Activated CD4-positive, alpha-beta T cell treated with anti-CD3 and anti-CD28 coated beads, Interleukin-2, amount 10 ng/mL, durations not matched to agents 7 days and 5 days (primary cell): Measurements from ENCODE around the gene JDP2. TPM values are rescaled to one million over a fixed set of nuclear protein-coding genes. Genes with fewer than 3 reads are reported as not detected.

ENCODE experiments used
- CTCF ChIA-PET: fragments of 350-600 bp; sonication (Branson Sonifier 250); formaldehyde crosslinking; loops from one replicate; lab custom pipeline; 2021; ENCODE audit warnings: antibody characterized with exemption; lab: Charles Lee
- POLR2A ChIA-PET: fragments of 350-600 bp; sonication (Branson Sonifier 250); formaldehyde crosslinking; loops from one replicate; lab custom pipeline; 2021; ENCODE audit warnings: antibody characterized with exemption; lab: Charles Lee
- DNase-seq: peaks from one replicate; pipeline ENCODE4 v3.0.0-alpha.2; 2020
- H3K27ac Mint-ChIP-seq: one replicate; pipeline ENCODE4 v1.8.0; 2021; ENCODE audit warnings: mild to moderate bottlenecking, moderate library complexity, mixed read lengths
- H3K27me3 Mint-ChIP-seq: one replicate; pipeline ENCODE4 v1.8.0; 2021; ENCODE audit warnings: mixed read lengths
- H3K36me3 Mint-ChIP-seq: one replicate; pipeline ENCODE4 v1.8.0; 2021; ENCODE audit warnings: low read depth, mixed read lengths
- H3K4me1 Mint-ChIP-seq: one replicate; pipeline ENCODE4 v1.8.0; 2021; ENCODE audit warnings: mixed read lengths
- H3K4me3 Mint-ChIP-seq: one replicate; pipeline ENCODE4 v1.8.0; 2021; ENCODE audit warnings: mild to moderate bottlenecking, moderate library complexity, mixed read lengths
- H3K9me3 Mint-ChIP-seq: one replicate; pipeline ENCODE4 v1.8.0; 2021; ENCODE audit warnings: mixed read lengths
- total RNA-seq, 2 experiments: library from RNA; stranded (reverse); gene quantifications; one replicate each; pipeline ENCODE4 v1.2.3, GENCODE V29; 2021

JDP2 gene
- total RNA-seq, 2 experiments from 2014 or later = 0.99 to 1.6 TPM

DNA sequence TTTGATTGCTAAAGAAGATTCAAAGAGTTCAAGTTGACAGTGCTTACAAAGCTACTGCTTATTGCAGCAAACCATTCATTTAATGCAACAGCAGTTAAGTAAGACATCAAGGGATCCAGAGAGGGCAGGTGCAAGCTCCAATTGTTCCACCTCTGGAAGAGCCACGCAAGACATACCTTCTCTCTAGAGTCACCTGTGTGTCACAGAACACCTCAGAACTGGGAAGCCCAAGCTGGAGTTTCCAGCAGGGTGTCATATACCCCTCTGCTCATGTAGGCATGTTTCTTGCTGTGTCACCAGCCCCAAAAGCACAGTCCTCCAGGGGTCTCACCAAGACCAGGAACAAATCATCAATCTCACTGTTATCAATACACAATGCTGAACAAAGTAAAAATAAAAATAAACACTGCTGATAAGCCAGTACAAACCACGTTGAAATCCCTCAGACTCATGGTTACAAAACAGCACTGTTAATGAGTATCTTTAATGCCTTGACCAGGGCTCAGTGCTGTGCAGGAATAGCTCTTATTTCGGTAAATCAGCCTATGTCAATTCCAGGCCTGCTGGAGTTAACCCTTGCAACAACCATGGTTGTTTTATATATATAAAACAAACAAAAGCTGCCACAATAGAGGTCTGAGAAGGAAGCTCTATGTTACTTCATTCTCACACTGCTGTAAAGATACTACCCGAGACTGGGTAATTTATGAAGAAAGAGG lies 57.0 kb downstream of the JDP2 start:
- no peak overlapping the region for H3K27ac Mint-ChIP-seq
- H3K36me3 Mint-ChIP-seq = peaks cover 2% of the 10 kb centered on the region
- peaks cover 30% of the 10 kb centered on the region for H3K4me1 Mint-ChIP-seq
- CTCF ChIA-PET = interaction anchor here (0.7 to 1.1 kb wide), 4 partner anchors 18 to 188 kb away, joined by 3 to 6 read pairs (median 3); no protein-coding TSS in a partner anchor
- H3K9me3 Mint-ChIP-seq = no peaks in the 10 kb centered on the region
- H3K27me3 Mint-ChIP-seq = peaks cover 5% of the 10 kb centered on the region
- POLR2A ChIA-PET = no interaction called here
- H3K4me3 Mint-ChIP-seq = no peak overlapping the region
- DNase-seq = no peak

- Mint-ChIP-seq H3K27me3 (no peaks in the 10 kb centered on the region), H3K27ac (no peak overlapping the region), H3K4me3 (no peak overlapping the region), H3K9me3 (peaks cover 2% of the 10 kb centered on the region), H3K4me1 (peaks cover 35% of the 10 kb centered on the region), H3K36me3 (peaks cover 2% of the 10 kb centered on the region)
- ChIA-PET POLR2A (no interaction called here), CTCF (interaction anchor here (0.7 kb wide), 1 partner anchor 88 kb away, joined by 6 read pairs; no protein-coding TSS in a partner anchor)
- DNase-seq = no peak
Measured at GRCh38 chr14:75486318-75486717, 58.5 kb downstream of the JDP2 start.

DNA sequence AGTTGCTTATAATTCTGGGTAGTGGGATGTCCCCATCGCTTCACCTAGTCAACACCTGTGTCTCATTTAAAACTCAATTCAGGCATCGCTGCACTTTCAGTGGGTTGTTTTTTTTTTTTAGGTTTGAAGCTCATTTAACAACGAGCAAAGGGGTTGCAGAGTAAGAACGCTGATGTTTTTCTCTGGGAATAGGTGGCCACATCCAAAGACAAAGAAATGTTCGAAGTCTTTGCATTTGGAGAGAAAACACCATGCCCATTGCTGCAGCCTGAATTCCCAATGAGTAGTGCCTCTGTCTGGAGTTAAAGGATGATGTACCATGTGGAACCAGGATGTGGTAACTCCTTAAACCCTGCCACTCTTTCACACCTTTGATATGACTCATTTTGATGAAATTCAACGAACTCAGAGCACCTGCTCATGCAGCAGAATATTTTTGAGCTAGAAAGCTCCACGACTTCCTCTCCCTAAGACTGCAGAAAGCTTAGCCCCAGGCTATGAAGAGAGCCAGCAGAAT lies 59.4 kb downstream of the JDP2 start:
- no peak overlapping the region for H3K4me3 Mint-ChIP-seq
- peak; percentile 31 for DNase-seq
- POLR2A ChIA-PET = no interaction called here

DNA sequence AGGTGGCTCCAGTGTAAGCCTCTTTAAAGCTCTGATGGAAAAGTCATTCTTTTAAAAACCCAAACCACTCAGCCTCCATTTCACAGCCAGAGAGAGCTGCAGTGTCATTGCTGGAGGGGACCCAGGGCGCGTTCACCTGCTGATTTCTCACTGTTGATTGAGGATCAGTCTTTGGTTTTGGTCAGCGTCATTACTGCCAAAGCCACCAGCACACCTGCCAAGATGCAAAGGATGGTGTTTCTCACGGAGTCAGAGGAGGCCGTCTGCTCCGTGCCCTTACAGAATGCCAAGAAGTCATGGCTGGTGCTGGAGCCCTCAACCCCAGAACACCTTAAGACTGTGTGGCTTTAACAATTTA lies 61.6 kb downstream of the JDP2 start:
- no peak overlapping the region for H3K27ac Mint-ChIP-seq
- H3K36me3 Mint-ChIP-seq = peaks cover 2% of the 10 kb centered on the region
- ChIA-PET POLR2A (interaction anchor here (0.6 kb wide), 1 partner anchor 161 kb away, joined by 3 read pairs; no protein-coding TSS in a partner anchor), CTCF (interaction anchor here (0.6 to 2.7 kb wide), 36 partner anchors 8 to 723 kb away, joined by 3 to 12 read pairs (median 5); partner anchors contain the start of genes BATF and JDP2)
- H3K4me3 Mint-ChIP-seq = no peak overlapping the region
- DNase-seq = no peak
- H3K27me3 Mint-ChIP-seq = no peaks in the 10 kb centered on the region
- peaks cover 46% of the 10 kb centered on the region for H3K4me1 Mint-ChIP-seq
- H3K9me3 Mint-ChIP-seq = peaks cover 2% of the 10 kb centered on the region

More for the DNA sequence above, 59.4 kb downstream of the JDP2 start:
- CTCF ChIA-PET = interaction anchor here (0.6 to 2.7 kb wide), 8 partner anchors 10 to 192 kb away, joined by 3 to 12 read pairs (median 6); no protein-coding TSS in a partner anchor
- Mint-ChIP-seq H3K27ac (peak overlapping the region; percentile 34), H3K27me3 (no peaks in the 10 kb centered on the region), H3K9me3 (peaks cover 2% of the 10 kb centered on the region), H3K4me1 (peaks cover 35% of the 10 kb centered on the region), H3K36me3 (peaks cover 2% of the 10 kb centered on the region)

DNA sequence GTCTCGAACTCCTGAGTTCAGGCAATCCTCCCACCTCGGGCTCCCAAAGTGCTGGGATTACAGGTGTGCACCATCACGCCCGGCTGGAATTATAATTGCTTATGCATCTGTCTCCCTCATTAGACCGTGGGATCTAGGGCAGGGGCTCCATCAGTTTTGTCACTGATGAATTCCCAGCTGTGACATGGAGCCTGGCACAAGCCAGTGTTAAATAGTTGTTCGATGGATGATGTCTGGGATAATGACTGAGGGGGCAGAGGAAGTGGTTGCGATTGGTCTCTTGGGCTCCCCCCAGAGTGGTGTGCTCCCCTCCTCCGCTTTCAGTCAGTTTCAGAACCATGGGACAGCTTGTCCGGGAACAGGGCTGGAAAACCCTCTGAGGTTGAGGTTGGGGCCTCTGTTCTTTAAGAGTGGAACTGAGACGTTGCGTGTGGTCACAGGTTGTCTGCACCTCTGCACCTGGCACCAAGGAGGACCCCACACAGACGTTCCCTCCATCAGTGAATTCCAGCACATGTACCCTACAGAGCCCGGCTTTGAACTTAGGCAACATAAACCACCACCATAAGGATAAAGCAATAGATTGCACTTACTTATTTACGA lies 63.7 kb downstream of the JDP2 start:
- Mint-ChIP-seq H3K9me3 (peaks cover 6% of the 10 kb centered on the region), H3K27ac (peak overlapping the region; percentile 33), H3K36me3 (no peaks in the 10 kb centered on the region), H3K27me3 (no peaks in the 10 kb centered on the region), H3K4me1 (peaks cover 57% of the 10 kb centered on the region), H3K4me3 (no peak overlapping the region)
- no peak for DNase-seq
- ChIA-PET POLR2A (no interaction called here), CTCF (interaction anchor here (0.9 to 2.1 kb wide), 4 partner anchors 10 to 141 kb away, joined by 3 to 5 read pairs (median 3); no protein-coding TSS in a partner anchor)

DNA sequence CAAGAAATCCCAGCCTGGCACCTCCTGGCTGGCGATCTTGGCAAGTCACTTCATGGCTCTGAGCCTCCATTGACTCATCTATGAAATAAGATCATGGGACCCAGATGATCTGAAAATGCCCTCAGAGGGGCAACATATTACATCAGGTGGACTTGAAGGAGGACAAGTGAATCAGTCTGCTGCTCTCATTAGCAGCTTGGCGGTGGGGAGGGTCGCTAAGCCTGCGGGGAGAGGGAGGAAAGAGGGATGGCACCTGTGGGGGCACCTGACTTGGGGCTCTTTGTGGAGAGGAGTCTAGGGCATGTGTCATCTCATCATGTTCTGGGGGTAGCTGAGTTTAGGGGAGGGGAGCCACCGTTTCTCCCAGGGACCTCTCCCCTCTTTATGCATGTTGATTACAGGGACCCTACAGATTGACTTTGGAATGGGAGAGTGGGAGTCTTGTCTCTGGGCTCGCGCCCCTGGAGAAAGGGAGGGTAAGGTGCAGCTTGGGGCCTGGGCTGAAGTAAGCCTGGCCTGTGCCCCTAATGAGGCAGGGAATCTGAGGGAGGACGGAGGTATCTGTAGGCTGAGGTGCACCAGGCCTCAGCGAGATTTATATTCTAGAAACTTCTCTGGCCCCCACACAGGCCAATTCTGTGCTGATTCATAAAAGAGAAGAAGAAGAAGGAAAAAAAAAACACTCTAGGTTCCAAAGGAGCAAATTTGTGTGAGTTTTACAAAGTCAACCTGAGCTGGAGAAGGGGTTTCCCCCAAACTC lies 65.2 kb downstream of the JDP2 start:
- no peak for DNase-seq
- Mint-ChIP-seq H3K4me3 (no peak overlapping the region), H3K27me3 (no peaks in the 10 kb centered on the region), H3K4me1 (peaks cover 60% of the 10 kb centered on the region), H3K36me3 (no peaks in the 10 kb centered on the region), H3K9me3 (peaks cover 6% of the 10 kb centered on the region), H3K27ac (no peak overlapping the region)
- CTCF ChIA-PET = interaction anchor here (0.6 to 1.2 kb wide), 3 partner anchors 50 to 388 kb away, joined by 3 to 6 read pairs (median 3); no protein-coding TSS in a partner anchor
- POLR2A ChIA-PET = no interaction called here

DNA sequence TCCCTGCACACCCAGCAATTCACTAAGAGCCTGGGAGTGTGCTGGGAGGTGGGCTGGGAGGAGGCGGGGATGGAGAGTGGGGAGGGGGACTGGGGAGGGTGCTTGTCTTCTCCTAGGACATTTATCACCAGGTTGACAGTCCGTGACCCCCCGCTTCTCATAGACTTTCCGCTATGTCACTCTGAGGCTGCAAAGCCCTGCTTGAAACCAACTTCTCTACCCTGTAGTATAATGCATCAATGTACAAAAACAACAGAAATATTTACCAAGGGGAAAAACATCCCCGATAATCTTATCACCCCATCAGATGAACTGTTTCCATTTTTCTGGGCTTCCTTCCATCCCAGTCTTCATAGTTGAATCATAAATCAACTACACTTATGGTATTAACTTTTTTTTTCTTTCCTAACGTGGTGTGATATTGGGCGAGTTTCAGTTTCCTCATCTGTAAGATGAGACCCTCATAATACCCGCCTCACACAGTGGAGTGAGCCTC lies 65.8 kb downstream of the JDP2 start:
- Mint-ChIP-seq H3K4me1 (peaks cover 54% of the 10 kb centered on the region), H3K4me3 (no peak overlapping the region), H3K27me3 (no peaks in the 10 kb centered on the region), H3K27ac (no peak overlapping the region), H3K9me3 (peaks cover 6% of the 10 kb centered on the region), H3K36me3 (no peaks in the 10 kb centered on the region)
- DNase-seq = no peak
- ChIA-PET CTCF (interaction anchor here (0.6 to 1.0 kb wide), 2 partner anchors 188 to 388 kb away, joined by 3 to 6 read pairs; no protein-coding TSS in a partner anchor), POLR2A (no interaction called here)

DNA sequence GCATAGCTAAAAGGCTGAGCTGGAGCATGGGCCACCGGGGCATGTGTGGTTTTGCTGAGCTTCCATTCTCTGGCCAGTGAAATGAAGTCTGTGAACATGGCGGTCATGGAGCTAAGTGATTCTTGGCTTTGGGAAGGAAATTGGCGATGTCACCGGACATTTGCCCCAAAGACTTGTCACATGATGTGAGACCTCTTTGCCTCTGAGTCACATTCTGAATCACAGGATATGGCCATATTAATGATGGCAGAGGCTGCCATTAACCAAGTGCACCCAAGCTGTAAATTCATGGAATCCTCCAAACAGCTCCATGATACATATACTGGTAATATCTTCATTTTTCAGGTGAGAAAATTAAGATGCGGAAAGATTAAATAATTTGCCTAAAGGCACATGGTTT lies 67.1 kb downstream of the JDP2 start:
- Mint-ChIP-seq H3K27ac (no peak overlapping the region), H3K4me3 (no peak overlapping the region), H3K4me1 (peaks cover 49% of the 10 kb centered on the region), H3K36me3 (no peaks in the 10 kb centered on the region), H3K27me3 (no peaks in the 10 kb centered on the region), H3K9me3 (peaks cover 6% of the 10 kb centered on the region)
- POLR2A ChIA-PET = no interaction called here
- CTCF ChIA-PET = interaction anchor here (0.6 to 2.2 kb wide), 8 partner anchors 14 to 183 kb away, joined by 3 to 12 read pairs (median 3); no protein-coding TSS in a partner anchor
- no peak for DNase-seq

DNA sequence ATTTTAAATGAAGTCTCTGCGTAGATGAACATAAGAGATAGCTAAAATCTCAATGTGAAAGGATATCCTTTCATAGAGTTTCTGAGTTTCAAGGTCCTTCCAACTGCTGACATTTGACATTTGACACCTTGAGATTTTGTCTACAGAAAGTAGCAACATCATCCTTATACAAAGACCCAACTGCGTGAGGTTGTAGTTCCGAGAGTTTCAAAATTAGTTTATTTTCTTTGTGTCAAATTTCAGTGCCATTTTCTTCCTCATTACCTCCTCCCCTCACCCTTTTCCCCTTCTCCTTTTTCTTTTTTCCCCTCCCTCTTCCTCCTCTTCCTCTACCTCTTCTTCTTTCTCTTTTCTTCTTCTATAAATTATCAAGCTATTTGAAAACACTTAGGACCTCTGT lies 67.6 kb downstream of the JDP2 start:
- Mint-ChIP-seq H3K9me3 (peaks cover 6% of the 10 kb centered on the region), H3K27me3 (no peaks in the 10 kb centered on the region), H3K27ac (no peak overlapping the region), H3K4me1 (peaks cover 47% of the 10 kb centered on the region), H3K4me3 (no peak overlapping the region), H3K36me3 (no peaks in the 10 kb centered on the region)
- POLR2A ChIA-PET = interaction anchor here (0.7 kb wide), 1 partner anchor 194 kb away, joined by 3 read pairs; no protein-coding TSS in a partner anchor
- CTCF ChIA-PET = interaction anchor here (0.6 to 2.2 kb wide), 6 partner anchors 14 to 184 kb away, joined by 3 to 12 read pairs (median 4); no protein-coding TSS in a partner anchor
- DNase-seq = no peak

DNA sequence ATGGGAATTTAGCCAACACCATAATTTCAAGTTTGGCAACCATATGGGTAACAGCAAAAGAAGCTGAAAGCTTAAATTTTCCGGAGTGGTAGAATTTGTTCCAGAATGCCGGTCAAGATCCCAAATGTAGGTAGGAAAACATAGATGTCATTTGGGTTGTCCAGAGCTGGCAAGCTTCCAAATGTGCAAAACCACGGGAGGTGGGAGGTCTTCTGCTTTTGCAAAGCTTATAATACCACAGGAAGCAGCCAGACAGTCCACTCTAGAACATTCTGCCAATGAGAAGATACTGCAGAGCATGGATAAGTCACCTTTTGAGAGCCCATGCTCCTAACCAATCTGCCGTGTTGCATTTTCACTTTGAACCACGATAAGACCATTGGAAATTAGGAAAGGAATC lies 68.1 kb downstream of the JDP2 start:
- no peaks in the 10 kb centered on the region for H3K27me3 Mint-ChIP-seq
- no peak for DNase-seq
- H3K4me1 Mint-ChIP-seq = peaks cover 44% of the 10 kb centered on the region
- no peak overlapping the region for H3K27ac Mint-ChIP-seq
- ChIA-PET POLR2A (interaction anchor here (0.7 kb wide), 1 partner anchor 194 kb away, joined by 3 read pairs; no protein-coding TSS in a partner anchor), CTCF (interaction anchor here (0.9 to 2.2 kb wide), 9 partner anchors 11 to 192 kb away, joined by 3 to 12 read pairs (median 4); partner anchors contain the start of gene FLVCR2)
- peaks cover 4% of the 10 kb centered on the region for H3K9me3 Mint-ChIP-seq
- no peak overlapping the region for H3K4me3 Mint-ChIP-seq
- H3K36me3 Mint-ChIP-seq = no peaks in the 10 kb centered on the region

DNA sequence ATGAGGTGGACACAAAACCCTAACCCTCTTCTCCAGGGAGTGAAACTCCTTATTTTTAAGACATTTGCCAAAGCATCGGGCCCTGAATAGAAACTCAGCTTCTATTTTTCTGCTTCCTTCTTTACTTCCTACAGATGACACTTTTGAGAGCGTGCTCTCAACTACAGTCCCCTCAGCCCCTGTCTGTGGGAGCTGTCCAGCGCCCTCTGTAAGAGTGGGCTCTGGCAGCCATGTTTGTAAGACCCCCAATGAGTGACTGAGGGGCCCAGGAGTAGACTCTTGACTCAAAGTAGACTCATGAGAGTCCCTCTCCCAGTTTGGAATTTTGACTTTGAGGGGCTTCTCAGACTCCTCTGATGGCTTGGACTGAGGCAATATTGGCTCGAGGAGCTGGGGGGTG lies 68.9 kb downstream of the JDP2 start:
- no peaks in the 10 kb centered on the region for H3K36me3 Mint-ChIP-seq
- H3K4me1 Mint-ChIP-seq = peaks cover 44% of the 10 kb centered on the region
- POLR2A ChIA-PET = interaction anchor here (0.6 kb wide), 1 partner anchor 238 kb away, joined by 3 read pairs; no protein-coding TSS in a partner anchor
- no peak for DNase-seq
- H3K27me3 Mint-ChIP-seq = no peaks in the 10 kb centered on the region
- peak overlapping the region; percentile 76 for H3K27ac Mint-ChIP-seq
- H3K9me3 Mint-ChIP-seq = peaks cover 4% of the 10 kb centered on the region
- no peak overlapping the region for H3K4me3 Mint-ChIP-seq
- CTCF ChIA-PET = interaction anchor here (0.6 to 2.7 kb wide), 13 partner anchors 8 to 197 kb away, joined by 3 to 11 read pairs (median 4); partner anchors contain the start of genes BATF and FLVCR2
